Parathyroid adenoma (tissue), 2 donors: ENCODE results near the gene FAT2.

Experiments used
- H2AFZ ChIP-seq: fragments of 300-600 bp; sonication (generic); one replicate; pipeline ENCODE4 v1.7.0; 2017; ENCODE audit warnings: antibody characterized with exemption, mild to moderate bottlenecking
- H3K27ac ChIP-seq: fragments of 300-600 bp; sonication (generic); one replicate; pipeline ENCODE4 v1.7.0; 2017
- H3K27me3 ChIP-seq: fragments of 300-600 bp; sonication (generic); one replicate; pipeline ENCODE4 v1.7.0; 2017; ENCODE audit warnings: low read length; ENCODE audit not compliant: control insufficient read depth, insufficient read depth
- H3K36me3 ChIP-seq: fragments of 300-600 bp; sonication (generic); one replicate; pipeline ENCODE4 v1.7.0; 2017; ENCODE audit warnings: low read length; ENCODE audit not compliant: control insufficient read depth, insufficient read depth
- H3K4me1 ChIP-seq: fragments of 300-600 bp; sonication (generic); one replicate; pipeline ENCODE4 v1.7.0; 2017; ENCODE audit warnings: control low read depth
- H3K4me2 ChIP-seq: fragments of 300-600 bp; sonication (generic); one replicate; pipeline ENCODE4 v1.7.0; 2017; ENCODE audit warnings: low read length
- H3K4me3 ChIP-seq: fragments of 300-600 bp; sonication (generic); one replicate; pipeline ENCODE4 v1.7.0; 2017; ENCODE audit warnings: low read depth, low read length
- H3K79me2 ChIP-seq: fragments of 300-600 bp; sonication (generic); one replicate; pipeline ENCODE4 v1.7.0; 2017; ENCODE audit warnings: control low read depth
- H3K9ac ChIP-seq: fragments of 300-600 bp; sonication (generic); one replicate; pipeline ENCODE4 v1.7.0; 2017; ENCODE audit warnings: mild to moderate bottlenecking
- H3K9me3 ChIP-seq: fragments of 300-600 bp; sonication (generic); one replicate; pipeline ENCODE4 v1.7.0; 2017; ENCODE audit warnings: low read length; ENCODE audit not compliant: control insufficient read depth
- TF ChIP-seq, protein P1 (sequence below): fragments of 300-600 bp; sonication (generic); IDR thresholded peaks from one replicate; pipeline ENCODE4 v1.7.0; 2017; ENCODE audit warnings: antibody characterized with exemption, mild to moderate bottlenecking
- donor health status: primary hyperparathyroidism.

The FAT2 gene

GRCh38 chr5:151618907-151619306 is 27.8 kb upstream of the FAT2 start:
- no peaks in the 10 kb centered on the region for H3K9me3 ChIP-seq
- H3K79me2 ChIP-seq: no peaks in the 10 kb centered on the region
- H3K4me3 ChIP-seq: no peak overlapping the region
- no peak overlapping the region for H3K27ac ChIP-seq
- no peaks in the 10 kb centered on the region for H3K4me1 ChIP-seq
- H3K36me3 ChIP-seq: no peaks in the 10 kb centered on the region
- TF ChIP-seq, protein P1, sequence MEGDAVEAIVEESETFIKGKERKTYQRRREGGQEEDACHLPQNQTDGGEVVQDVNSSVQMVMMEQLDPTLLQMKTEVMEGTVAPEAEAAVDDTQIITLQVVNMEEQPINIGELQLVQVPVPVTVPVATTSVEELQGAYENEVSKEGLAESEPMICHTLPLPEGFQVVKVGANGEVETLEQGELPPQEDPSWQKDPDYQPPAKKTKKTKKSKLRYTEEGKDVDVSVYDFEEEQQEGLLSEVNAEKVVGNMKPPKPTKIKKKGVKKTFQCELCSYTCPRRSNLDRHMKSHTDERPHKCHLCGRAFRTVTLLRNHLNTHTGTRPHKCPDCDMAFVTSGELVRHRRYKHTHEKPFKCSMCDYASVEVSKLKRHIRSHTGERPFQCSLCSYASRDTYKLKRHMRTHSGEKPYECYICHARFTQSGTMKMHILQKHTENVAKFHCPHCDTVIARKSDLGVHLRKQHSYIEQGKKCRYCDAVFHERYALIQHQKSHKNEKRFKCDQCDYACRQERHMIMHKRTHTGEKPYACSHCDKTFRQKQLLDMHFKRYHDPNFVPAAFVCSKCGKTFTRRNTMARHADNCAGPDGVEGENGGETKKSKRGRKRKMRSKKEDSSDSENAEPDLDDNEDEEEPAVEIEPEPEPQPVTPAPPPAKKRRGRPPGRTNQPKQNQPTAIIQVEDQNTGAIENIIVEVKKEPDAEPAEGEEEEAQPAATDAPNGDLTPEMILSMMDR: no peak
- H3K9ac ChIP-seq: no peak overlapping the region
- H2AFZ ChIP-seq: no peak overlapping the region
- no peak overlapping the region for H3K4me2 ChIP-seq
- no peaks in the 10 kb centered on the region for H3K27me3 ChIP-seq

DNA sequence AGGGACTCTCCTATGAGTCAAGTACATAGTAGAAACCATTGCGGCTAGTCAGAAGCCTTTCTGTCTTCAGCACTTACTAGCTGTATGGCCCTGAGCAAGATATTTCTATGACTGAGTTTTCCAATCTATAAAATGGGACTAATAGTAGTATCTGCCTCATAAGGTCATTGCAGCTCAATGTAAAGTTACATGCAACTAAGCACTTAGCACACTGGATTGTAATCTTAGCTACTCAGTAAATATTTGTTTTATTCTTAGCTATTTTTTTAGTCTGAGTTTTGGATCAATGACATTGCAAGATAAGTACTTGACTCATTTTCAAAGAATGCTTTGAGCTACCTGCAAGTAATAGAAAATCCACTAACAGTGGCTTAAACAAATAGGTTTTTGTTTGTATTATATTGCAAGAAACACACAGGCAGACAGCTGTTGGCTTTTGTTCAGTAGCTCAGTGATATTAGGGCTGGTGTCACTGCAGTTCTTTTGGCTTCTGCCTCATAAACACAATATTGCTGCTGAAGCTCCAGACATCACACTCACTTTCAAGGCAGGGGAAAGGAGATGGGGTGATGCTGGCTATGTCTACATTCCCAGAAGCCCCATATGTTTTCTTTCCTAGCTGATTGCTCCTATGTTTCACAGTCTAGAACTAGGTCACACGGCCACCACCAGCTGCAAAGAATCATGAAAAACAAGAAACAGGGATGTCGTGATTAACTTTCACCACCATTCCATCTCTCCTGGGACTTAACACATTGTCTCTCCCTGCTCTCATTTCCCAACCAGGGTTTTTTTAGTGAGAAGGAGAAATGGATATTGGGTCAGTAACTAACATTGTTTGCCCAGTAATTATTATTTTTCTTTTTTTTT is 26.9 kb upstream of the FAT2 start:
- TF ChIP-seq, protein P1: no peak
- no peak overlapping the region for H2AFZ ChIP-seq
- no peak overlapping the region for H3K9ac ChIP-seq
- H3K27ac ChIP-seq: no peak overlapping the region
- H3K4me2 ChIP-seq: no peak overlapping the region
- H3K36me3 ChIP-seq: no peaks in the 10 kb centered on the region
- H3K9me3 ChIP-seq: no peaks in the 10 kb centered on the region
- no peaks in the 10 kb centered on the region for H3K27me3 ChIP-seq
- no peaks in the 10 kb centered on the region for H3K4me1 ChIP-seq
- H3K79me2 ChIP-seq: no peaks in the 10 kb centered on the region
- no peak overlapping the region for H3K4me3 ChIP-seq

- H3K4me3 ChIP-seq: no peak overlapping the region
- no peaks in the 10 kb centered on the region for H3K36me3 ChIP-seq
- TF ChIP-seq, protein P1: no peak
- no peak overlapping the region for H3K9ac ChIP-seq
- no peaks in the 10 kb centered on the region for H3K9me3 ChIP-seq
- no peak overlapping the region for H2AFZ ChIP-seq
- H3K27me3 ChIP-seq: no peaks in the 10 kb centered on the region
- no peak overlapping the region for H3K4me2 ChIP-seq
- H3K4me1 ChIP-seq: no peaks in the 10 kb centered on the region
- no peak overlapping the region for H3K27ac ChIP-seq
- no peaks in the 10 kb centered on the region for H3K79me2 ChIP-seq
These were observed 26.3 kb upstream of the FAT2 start for GRCh38 chr5:151617383-151617840.

DNA sequence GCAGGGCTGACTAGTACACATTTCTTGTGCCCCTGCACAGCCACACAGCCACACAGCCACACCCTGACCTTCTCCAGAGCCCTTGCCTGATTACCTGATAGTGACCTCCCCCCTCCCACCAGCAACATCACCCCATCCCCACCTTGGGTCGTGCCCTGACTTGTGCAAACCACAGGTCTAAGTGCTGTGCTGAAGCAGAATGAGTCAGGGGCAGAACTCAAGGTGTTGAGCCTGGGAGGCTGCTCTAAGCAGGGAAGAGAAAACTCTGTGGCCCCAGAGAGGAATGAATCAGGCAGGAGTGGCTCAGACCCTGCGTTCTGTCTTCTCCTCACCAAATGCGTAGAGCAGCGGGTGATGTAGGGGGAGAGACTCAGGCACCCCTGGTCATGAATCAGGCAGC is 24.3 kb upstream of the FAT2 start:
- no peaks in the 10 kb centered on the region for H3K9me3 ChIP-seq
- no peaks in the 10 kb centered on the region for H3K79me2 ChIP-seq
- H3K4me1 ChIP-seq: no peaks in the 10 kb centered on the region
- H3K4me3 ChIP-seq: no peak overlapping the region
- H3K9ac ChIP-seq: no peak overlapping the region
- no peak overlapping the region for H3K4me2 ChIP-seq
- H3K36me3 ChIP-seq: no peaks in the 10 kb centered on the region
- H2AFZ ChIP-seq: no peak overlapping the region
- no peaks in the 10 kb centered on the region for H3K27me3 ChIP-seq
- TF ChIP-seq, protein P1: no peak
- no peak overlapping the region for H3K27ac ChIP-seq

- Histone ChIP-seq H3K27ac (no peak overlapping the region), H3K4me2 (no peak overlapping the region), H3K4me3 (no peak overlapping the region), H3K9me3 (no peaks in the 10 kb centered on the region), H3K79me2 (no peaks in the 10 kb centered on the region), H3K4me1 (no peaks in the 10 kb centered on the region), H3K9ac (no peak overlapping the region), H3K27me3 (no peaks in the 10 kb centered on the region), H2AFZ (no peak overlapping the region), H3K36me3 (no peaks in the 10 kb centered on the region)
- TF ChIP-seq, protein P1: no peak
These were observed 23.4 kb upstream of the FAT2 start for GRCh38 chr5:151614565-151614964.
